Measurements from ENCODE around the gene LSM10.
A peak's percentile ranks its signal among the peaks of the same experiment; 100 is the strongest.

The LSM10 gene

DNA sequence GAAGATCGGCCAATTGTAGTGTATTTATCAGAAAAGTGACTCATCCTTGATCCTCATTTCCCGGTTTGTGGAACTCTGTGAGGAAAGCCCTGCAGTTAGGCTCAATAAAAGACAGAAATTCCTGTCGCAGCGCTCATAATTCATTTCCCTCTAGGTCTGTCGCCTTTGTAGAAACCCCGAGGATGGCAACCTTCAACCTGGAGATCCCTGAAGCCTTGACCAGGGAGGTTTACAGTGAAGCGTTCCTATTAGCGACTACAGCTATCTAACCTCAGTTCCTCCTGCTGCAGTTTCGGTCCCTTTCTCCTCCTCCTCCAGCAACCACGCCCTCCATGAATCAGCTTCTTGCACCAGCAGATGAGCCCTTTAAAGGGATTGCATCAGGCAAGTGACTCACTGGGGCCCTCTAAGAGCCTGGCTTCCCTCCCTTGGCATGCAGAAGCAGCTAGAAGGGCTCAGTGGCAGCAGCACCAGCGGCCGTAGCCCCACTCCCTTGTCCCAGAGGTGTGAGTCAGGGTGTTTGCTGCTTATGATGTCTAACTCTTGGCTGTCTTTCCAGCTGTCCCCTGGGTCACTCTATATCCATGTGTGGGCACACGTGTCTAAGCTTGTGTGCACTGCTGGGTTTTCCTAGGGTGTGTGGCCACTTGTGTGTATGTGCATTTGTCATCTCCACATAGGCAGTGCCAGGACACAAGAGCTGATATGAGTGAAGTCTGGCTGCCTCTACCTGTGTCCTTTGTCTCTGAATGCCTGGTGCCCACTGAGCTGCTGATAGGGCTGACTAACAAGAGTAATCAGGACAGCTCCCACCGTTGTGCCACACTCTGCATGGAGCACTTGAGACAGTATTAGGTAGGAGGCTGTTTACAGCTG is 11.2 kb downstream of the LSM10 start:
- TF ChIP-seq PAX5 (IDR thresholded peaks at IDR 0.05; ENCODE audit: insufficient read depth, low read length, severe bottlenecking) (no peak), TAF1 (IDR thresholded peaks at IDR 0.05; ENCODE audit: low read depth, low read length) (peak; percentile 71), SPI1 (IDR thresholded peaks at IDR 0.05; ENCODE audit: low read depth, low read length) (peak; percentile 84), POLR2A (IDR thresholded peaks at IDR 0.05; ENCODE audit: low read depth, low read length) (peak; percentile 97), POLR2AphosphoS5 (IDR thresholded peaks at IDR 0.05; ENCODE audit: low read depth, low read length) (peak; percentile 96), POU2F2 (IDR thresholded peaks at IDR 0.05; ENCODE audit: low read depth, low read length) (peak; percentile 73; the same call in 1 of the 2 replicates)
- FAIRE-seq, result peak; percentile 97
- peak; percentile 77 for DNase-seq (ENCODE audit: insufficient read length, low spot score)

- DNase-seq (ENCODE audit: insufficient read length, low spot score) (peak; percentile 90), FAIRE-seq (peak; percentile 40)
- no peak for TF ChIP-seq SPI1 (IDR thresholded peaks at IDR 0.05; ENCODE audit: low read depth, low read length)
- no peak for TF ChIP-seq POU2F2 (IDR thresholded peaks at IDR 0.05; ENCODE audit: low read depth, low read length)
- TF ChIP-seq PAX5 (IDR thresholded peaks at IDR 0.05; ENCODE audit: insufficient read depth, low read length, severe bottlenecking), result no peak
- TF ChIP-seq POLR2AphosphoS5 (IDR thresholded peaks at IDR 0.05; ENCODE audit: low read depth, low read length), result no peak
- no peak for TF ChIP-seq TAF1 (IDR thresholded peaks at IDR 0.05; ENCODE audit: low read depth, low read length)
- no peak for TF ChIP-seq POLR2A (IDR thresholded peaks at IDR 0.05; ENCODE audit: low read depth, low read length)
Measured at GRCh38 chr1:36385410-36386264, 12.1 kb downstream of the LSM10 start, which contains the start of gene STK40. TSS of gene STK40 (minus strand) at chr1:36385924. CDS start at chr1:36361332, 24,592 bp downstream.

GRCh38 chr1:36384542-36385409 is 12.9 kb downstream of the LSM10 start:
- DNase-seq (ENCODE audit: insufficient read length, low spot score), result no peak
- peak; percentile 78 for FAIRE-seq
- TF ChIP-seq POLR2AphosphoS5 (IDR thresholded peaks at IDR 0.05; ENCODE audit: low read depth, low read length), result 0 out of 2 replicates have a peak, but pooled peaks have one; percentile 37
- no peak for TF ChIP-seq PAX5 (IDR thresholded peaks at IDR 0.05; ENCODE audit: insufficient read depth, low read length, severe bottlenecking)

- FAIRE-seq, result no peak
Measured at GRCh38 chr1:36383240-36383639, 14.5 kb downstream of the LSM10 start.

DNA sequence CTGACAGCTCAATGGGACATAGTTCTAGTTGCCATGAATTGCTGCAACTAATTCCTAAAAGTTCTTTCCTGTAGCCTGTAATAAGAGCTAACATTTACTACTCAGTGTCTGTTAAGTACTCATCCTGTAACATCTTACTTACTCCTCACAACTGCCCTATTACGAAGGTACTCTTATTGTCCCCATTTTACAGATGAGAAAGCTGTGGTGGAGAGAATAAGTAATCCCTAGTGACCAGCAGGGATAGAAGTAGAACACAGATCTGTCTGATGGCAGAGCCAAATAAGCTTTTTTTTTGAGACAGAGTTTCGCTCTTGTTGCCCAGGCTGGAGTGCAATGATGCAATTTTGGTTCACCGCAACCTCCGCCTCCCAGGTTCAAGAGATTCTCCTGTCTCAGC is 15.0 kb downstream of the LSM10 start:
- DNase-seq (ENCODE audit: insufficient read length, low spot score), result no peak
- TF ChIP-seq POLR2A (IDR thresholded peaks at IDR 0.05; ENCODE audit: low read depth, low read length) (no peak), POLR2AphosphoS5 (IDR thresholded peaks at IDR 0.05; ENCODE audit: low read depth, low read length) (no peak), PAX5 (IDR thresholded peaks at IDR 0.05; ENCODE audit: insufficient read depth, low read length, severe bottlenecking) (no peak), TAF1 (IDR thresholded peaks at IDR 0.05; ENCODE audit: low read depth, low read length) (no peak), SPI1 (IDR thresholded peaks at IDR 0.05; ENCODE audit: low read depth, low read length) (no peak), POU2F2 (IDR thresholded peaks at IDR 0.05; ENCODE audit: low read depth, low read length) (no peak)
- FAIRE-seq, result no peak

More at GRCh38 chr1:36383240-36383639, 14.5 kb downstream of the LSM10 start:
- TF ChIP-seq SPI1 (IDR thresholded peaks at IDR 0.05; ENCODE audit: low read depth, low read length) (no peak), POU2F2 (IDR thresholded peaks at IDR 0.05; ENCODE audit: low read depth, low read length) (no peak), POLR2AphosphoS5 (IDR thresholded peaks at IDR 0.05; ENCODE audit: low read depth, low read length) (no peak), TAF1 (IDR thresholded peaks at IDR 0.05; ENCODE audit: low read depth, low read length) (no peak), POLR2A (IDR thresholded peaks at IDR 0.05; ENCODE audit: low read depth, low read length) (no peak), PAX5 (IDR thresholded peaks at IDR 0.05; ENCODE audit: insufficient read depth, low read length, severe bottlenecking) (no peak)
- DNase-seq (ENCODE audit: insufficient read length, low spot score), result no peak

GRCh38 chr1:36382231-36382630 is 15.5 kb downstream of the LSM10 start:
- no peak for TF ChIP-seq SPI1 (IDR thresholded peaks at IDR 0.05; ENCODE audit: low read depth, low read length)
- no peak for TF ChIP-seq TAF1 (IDR thresholded peaks at IDR 0.05; ENCODE audit: low read depth, low read length)
- TF ChIP-seq POU2F2 (IDR thresholded peaks at IDR 0.05; ENCODE audit: low read depth, low read length), result no peak
- no peak for TF ChIP-seq PAX5 (IDR thresholded peaks at IDR 0.05; ENCODE audit: insufficient read depth, low read length, severe bottlenecking)
- no peak for TF ChIP-seq POLR2AphosphoS5 (IDR thresholded peaks at IDR 0.05; ENCODE audit: low read depth, low read length)
- TF ChIP-seq POLR2A (IDR thresholded peaks at IDR 0.05; ENCODE audit: low read depth, low read length), result no peak
- DNase-seq (ENCODE audit: insufficient read length, low spot score), result no peak

GRCh38 chr1:36381405-36381804 is 16.3 kb downstream of the LSM10 start:
- DNase-seq (ENCODE audit: insufficient read length, low spot score) (no peak), FAIRE-seq (no peak)
- TF ChIP-seq POLR2AphosphoS5 (IDR thresholded peaks at IDR 0.05; ENCODE audit: low read depth, low read length) (no peak), PAX5 (IDR thresholded peaks at IDR 0.05; ENCODE audit: insufficient read depth, low read length, severe bottlenecking) (no peak), SPI1 (IDR thresholded peaks at IDR 0.05; ENCODE audit: low read depth, low read length) (no peak), TAF1 (IDR thresholded peaks at IDR 0.05; ENCODE audit: low read depth, low read length) (no peak), POLR2A (IDR thresholded peaks at IDR 0.05; ENCODE audit: low read depth, low read length) (no peak)

More at GRCh38 chr1:36382231-36382630, 15.5 kb downstream of the LSM10 start:
- FAIRE-seq, result no peak

DNA sequence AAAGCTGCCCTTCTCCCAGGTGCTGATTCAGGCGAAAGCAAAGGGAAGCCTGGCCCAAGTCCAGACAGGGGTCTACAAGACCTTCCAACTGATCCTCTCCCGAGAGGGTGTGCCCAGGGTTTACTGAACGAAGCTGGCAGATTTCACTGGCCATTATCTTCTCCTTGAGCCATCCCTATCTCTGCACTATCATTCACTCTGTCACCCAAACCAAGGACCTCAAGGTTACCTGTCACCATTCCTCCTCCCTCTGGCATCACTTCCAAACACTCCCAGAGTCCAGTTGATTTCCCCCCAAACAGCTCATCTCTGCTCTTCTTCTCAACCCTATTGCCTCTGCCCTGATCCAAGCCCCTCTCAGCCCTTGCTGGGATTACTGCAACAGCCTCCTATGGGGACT is 16.9 kb downstream of the LSM10 start:
- DNase-seq (ENCODE audit: insufficient read length, low spot score), result no peak
- FAIRE-seq, result no peak

More for the DNA sequence above, 16.9 kb downstream of the LSM10 start:
- TF ChIP-seq SPI1 (IDR thresholded peaks at IDR 0.05; ENCODE audit: low read depth, low read length) (no peak), PAX5 (IDR thresholded peaks at IDR 0.05; ENCODE audit: insufficient read depth, low read length, severe bottlenecking) (no peak), TAF1 (IDR thresholded peaks at IDR 0.05; ENCODE audit: low read depth, low read length) (no peak), POLR2A (IDR thresholded peaks at IDR 0.05; ENCODE audit: low read depth, low read length) (no peak), POLR2AphosphoS5 (IDR thresholded peaks at IDR 0.05; ENCODE audit: low read depth, low read length) (no peak), POU2F2 (IDR thresholded peaks at IDR 0.05; ENCODE audit: low read depth, low read length) (no peak)
